NCI-H510A (cell line): Measurements from ENCODE around the gene PARD3.
A peak's percentile ranks its signal among the peaks of the same experiment; 100 is the strongest.
"Not testable (repeated sequence)": the region's sequence is repeated elsewhere in the genome, so short reads cannot be mapped to it uniquely, and the experiment has no call there.

ENCODE experiments used
- DNase-seq: peaks from one replicate; lab custom pipeline; 2025; lab: John Stamatoyannopoulos, UW

Gene PARD3

DNA sequence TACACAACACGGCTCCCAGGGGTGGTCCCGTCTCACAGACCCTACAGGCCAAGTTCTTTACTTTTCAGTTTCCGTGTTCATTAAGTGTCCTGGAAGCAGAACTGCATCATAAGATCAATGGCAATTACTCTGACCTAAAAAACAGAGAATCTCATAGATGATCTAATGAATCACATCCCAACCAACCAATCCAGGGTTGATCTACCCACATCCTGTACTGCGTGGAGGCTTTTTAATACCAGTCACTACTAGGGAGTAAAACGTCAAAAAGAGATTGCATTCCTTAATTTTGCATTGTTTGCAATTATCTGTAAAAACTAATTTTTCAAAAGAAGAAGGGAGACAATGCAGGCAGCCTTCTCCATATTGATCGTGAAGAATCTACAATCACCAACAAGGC, 72.6 kb downstream of the PARD3 start:
- no peak for DNase-seq

DNA sequence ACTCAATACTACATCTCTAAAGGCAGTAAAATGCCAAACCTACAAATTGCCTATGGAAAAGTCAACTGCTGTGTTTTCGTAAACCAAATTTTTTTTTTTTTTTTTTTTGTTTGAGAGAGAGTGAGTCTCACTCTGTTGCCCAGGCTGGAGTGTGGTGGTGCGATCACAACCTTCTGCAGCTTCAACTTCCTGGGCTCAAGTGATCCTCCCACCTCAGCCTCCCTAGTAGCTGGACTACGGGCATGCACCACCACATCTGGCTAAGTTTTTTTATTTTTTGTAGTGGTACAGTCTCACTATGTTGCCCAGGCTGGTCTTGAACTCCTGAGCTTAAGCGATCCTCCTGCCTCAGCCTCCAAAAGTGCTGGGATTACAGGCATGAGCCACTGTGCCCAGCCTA, 74.0 kb downstream of the PARD3 start:
- DNase-seq: not testable (repeated sequence)

DNA sequence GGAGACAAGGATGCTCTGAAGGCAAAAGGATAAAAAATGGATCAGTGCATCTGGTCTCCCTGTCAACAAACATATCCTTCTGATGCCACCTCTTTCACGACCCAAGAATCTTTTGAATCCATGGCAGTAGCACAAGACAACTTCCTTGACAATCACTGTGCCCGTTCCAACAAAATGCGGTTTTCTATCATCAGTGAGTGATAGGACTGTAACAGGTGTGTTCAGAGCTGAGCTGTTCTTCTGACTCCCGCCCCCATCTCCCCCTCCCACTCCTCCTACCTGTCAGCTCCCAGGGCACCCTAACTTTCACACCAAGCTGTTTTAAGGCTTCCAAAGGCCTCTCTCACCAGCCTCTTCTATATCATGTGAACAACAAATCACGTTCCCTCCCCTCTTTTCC, 74.8 kb downstream of the PARD3 start:
- no peak for DNase-seq

DNA sequence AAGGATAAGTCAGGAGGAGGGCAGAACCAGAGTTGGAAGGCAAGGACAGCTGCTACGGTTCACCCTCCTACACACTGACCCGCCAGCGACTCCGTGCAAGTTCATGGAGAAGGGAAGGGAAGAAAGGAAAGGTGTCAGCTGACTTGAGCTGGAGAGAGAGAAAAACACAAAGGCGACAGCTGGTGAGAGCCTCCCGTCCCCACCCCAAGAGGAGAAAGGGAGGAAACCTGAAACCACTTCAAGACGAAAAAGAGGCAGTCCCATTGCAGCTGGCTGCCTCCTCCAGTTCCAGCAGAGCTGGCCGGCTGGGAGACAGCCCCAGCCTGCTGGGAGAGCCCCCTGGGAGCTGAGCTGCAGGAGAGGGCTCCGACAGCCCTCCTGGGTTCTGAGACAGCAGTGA, 75.2 kb downstream of the PARD3 start:
- peak; percentile 74 for DNase-seq

DNA sequence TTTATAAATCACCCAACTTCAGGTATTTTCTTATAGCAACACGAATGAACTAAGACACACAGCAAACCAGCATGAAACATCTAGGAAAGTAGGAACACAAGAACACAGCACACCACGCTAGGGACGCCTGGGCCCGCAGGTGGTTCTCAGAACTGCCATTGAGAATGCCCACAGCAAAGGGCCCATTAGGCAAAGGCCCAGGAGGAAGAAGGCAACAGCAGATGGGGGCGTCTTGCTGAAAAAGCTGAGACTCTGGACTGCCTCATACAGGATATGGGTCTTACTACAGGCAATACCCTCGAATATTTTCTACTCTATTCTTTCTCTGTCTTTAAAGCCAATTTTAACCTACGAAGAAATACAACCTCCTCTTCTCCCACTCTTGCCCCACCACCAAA, 77.3 kb downstream of the PARD3 start:
- no peak for DNase-seq

DNA sequence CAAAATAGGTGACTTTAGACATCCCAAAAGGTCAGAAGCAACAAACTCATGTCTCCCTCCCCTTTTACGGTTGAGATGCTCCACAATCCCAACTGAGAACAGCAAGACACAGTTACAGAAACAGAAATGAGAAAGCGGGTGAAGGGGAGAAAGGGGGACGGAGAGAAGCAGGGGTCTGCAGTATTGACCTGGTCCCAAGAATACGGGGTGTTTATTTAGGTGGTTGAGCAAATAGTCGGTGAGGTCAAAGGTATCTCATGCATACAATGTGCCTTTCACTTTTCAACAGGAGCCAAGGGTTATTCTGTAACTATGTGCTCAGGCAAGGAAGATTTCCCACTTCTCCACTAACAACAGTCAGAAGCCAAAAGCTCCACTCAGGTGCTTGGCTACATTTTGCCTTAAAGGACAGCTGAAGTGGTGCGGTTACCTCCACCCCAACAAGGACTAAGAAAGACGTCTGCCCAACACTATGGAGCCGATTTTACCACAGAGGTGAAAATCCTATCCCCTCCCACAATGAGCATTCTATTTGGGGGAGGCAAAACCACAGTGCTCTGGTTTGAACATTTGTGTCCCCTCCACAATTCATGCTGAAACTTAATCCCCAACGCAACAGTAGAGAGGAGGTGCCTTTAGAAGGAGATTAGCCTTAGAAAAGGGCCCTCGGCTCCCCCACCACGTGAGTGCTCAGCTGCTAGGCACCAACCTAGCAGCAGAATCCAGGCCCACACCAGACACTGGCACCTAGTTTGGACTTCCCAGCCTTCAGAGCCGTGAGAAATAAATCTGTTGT, 77.9 kb downstream of the PARD3 start:
- DNase-seq: no peak

DNA sequence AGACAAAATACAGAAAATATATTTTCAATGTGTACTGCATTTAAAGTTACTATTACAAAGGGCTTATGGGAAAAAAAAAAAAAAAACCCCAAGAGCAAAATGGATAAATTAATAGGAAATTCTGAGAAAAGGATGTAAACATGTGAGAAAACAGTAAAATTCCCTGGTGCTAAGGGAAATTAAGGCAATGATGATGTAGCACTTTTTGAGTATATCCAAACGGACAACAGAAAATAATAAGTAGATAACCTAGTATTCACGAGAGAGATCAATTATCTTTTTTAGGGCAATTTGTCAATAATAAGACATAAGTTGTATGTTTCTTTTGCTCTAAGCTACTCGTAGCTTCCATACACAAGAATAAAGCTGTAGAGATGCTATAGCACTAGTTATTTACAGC, 80.2 kb downstream of the PARD3 start:
- DNase-seq: no peak

DNA sequence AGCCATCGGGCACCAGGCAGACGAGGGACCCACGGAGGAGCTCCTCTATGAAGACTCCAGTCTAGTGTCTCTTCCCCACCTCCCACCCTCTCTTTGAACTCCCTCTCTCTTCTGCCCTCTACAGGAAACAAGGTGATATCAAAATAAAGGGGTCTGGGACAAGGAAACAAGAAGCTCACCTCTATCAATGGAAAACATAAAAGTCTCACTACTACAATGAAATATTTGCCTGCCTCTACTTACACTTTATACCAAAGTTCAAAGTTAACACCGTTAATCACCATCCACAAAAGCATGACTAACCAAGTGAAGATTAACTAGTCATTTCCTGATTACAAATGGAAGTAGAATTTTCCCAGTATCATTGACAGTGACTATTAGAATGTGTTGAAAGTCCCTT, 82.2 kb downstream of the PARD3 start:
- no peak for DNase-seq

DNA sequence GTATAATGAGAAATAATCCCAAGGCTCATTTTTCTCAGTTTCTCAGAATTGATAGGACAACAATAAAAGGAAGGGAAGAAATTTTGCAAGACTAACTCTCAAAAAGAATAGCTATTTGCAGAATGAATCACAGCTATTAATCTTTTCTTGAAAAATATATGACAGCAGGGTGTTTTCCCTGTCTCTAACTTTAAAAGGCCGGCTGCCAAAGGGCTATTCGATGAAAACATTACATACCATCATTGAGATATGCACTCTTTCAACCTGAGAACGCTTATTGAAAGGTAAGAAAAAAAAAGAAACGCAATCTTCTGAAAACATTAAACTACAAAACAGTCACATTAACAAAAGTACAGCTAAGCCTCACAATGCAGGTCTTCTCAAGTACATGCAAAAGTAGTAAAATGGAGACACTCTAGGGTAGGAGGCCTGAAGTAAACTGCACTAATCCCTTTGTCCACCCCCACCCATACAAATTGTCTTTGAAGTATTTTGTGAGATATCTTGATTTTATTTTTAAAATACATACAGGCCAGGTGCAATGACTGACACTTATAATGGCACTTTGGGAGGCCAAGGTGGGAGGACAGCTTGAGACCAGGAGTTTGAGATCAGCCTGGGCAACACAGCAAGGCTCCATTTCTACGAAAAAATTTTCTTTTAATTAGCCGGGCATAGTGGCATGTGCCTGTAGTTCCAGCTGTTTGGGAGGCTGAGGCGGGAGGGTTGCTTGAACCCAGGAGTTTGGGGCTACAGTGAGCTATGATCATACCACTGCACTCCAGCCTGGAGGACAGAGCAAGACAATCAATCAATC, 83.0 kb downstream of the PARD3 start:
- DNase-seq: no peak

DNA sequence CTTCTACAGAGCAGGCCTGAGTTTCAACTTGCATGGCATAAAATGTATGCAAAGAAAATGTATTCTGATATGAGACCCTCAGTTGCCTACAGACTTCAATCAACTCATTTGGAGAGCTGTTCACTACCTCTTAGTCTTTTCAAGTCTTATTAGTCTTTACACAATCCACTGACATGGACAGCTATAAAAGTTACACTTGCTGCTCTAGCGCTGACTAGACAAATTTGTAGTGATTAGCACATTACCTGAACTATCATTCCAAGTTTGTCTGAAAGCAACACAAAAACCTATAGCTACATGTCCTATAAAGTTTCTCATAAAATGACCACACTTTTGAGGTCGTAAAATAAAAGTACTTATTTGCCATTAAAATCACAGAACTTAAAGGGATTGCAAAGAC, 83.9 kb downstream of the PARD3 start:
- no peak for DNase-seq

DNA sequence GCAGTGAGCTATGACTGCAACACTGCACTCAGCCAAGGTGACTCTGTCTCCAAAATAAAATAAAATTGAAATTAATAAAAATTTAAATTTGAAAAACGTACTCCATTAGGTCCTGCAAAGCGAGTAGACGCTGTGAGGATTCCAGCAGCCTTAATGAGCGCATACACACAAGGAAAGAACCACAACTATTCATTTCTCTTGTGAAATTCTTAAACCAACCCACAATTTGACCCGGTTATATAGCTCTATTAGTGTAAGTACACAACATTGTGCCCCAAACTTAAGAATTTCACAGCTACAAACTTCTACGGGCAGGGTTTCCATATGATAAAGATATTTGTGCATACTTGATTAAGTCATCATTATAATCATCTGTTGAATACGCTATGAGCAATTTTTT, 84.4 kb downstream of the PARD3 start:
- no peak for DNase-seq

DNA sequence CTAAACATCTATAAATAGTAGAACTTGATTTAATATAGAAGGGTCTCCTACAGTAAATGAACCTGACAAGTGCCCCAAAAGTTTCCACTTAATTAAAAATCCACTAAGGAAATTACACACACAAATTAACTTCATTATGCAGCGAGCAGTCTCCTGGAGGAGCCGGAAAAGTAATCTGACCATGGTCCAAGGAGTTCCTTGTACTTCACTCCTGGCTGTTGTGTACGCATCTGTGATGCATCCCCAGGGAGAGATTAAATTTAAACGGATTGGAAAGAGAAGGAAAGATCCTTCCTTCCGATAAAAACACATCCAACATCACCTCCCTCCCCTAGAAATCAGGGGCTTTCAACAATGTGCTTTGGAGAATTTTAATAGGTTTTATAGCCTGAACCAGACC, 85.5 kb downstream of the PARD3 start:
- DNase-seq: no peak

DNA sequence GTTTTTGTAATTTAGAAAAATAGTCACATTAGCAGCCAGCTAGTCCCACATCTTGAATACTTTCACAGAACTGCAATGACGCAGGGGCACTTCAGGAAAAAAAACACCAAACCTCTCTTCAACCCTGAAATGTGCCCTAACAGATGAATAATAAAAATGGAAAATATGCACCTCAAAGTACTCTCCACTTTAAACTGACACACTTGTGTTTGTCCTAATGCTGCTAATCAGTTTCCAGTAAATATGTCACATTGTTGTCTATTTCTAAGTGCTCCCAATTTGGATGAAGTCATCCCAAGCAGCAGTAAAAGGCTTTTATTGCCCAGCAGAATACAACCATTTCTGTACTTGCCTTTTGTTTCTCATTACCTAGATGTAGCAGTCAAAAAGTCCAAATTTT, 86.7 kb downstream of the PARD3 start:
- no peak for DNase-seq

DNA sequence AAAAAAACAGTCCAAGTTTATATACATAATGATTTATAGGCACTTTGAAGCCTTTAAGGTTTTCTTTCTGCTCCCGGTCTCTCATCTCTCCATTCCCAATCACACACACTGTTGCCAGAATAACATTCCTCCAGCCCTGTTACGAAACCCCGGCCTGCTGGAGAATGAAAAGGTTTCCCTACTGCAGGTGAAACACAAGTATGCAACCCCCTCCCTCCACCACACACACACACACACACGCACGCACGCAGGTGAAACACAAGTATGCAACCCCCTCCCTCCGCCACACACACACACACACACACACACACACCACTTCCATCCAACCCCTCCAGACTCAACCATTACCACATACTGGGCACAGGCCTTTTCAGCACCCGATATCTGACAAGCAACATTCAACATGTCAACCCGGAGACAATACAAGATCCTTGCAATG, 87.5 kb downstream of the PARD3 start:
- DNase-seq: no peak

DNA sequence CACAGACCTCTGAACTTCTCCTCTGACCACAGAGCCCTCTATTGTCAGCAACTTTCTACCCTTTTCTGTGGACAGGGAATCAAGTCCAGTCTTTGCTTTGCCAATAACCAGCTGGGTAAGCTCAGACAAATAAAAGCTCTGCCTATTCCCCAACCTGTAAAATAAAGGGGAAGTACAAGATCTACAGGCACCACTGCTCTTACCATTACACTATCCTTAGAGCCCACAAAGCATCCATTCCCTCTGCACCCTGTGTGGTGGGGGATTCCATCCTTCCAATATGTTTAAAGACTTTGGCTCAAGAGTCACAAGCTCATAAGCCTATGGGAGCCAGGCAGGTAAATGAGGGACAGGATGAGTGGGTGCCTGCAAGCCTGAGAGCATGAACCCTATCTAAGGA, 88.2 kb downstream of the PARD3 start:
- no peak for DNase-seq

DNA sequence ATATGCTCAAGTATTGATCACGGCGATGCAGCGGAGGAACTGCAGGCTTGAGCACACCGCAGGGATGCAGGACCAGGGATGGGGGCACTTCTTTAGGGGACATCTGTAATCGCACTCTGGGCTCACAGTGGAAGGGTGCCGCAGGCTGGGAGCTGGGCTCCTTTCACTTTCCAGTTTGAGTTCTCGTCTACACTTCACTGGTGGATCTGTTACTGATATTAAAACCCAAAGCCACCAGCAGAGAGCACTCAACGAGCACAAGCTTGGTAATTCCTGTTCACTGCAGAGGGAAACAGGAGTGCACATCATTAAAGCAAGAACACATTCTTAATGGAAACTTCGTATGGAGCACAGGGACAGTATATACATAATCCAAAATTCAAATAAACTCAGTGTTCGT, 91.3 kb downstream of the PARD3 start:
- DNase-seq: no peak

DNA sequence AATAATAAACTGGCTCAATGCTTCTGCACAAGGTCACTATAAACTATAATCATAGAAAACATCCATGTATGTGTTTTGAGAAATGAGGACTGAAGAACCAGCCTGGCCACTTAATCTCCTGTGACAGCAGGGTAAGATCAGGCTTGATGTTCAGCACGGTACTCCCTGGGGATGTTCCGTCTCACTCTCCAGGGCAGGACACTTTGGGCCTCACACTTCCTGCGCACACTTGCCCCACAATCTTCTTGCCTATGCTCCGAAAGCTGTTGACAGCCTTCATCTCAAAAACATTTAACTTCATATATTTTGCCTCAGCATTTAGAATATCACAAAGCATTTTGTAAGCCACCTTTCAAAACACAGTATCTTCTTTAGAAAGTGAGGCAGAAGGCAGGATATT, 92.7 kb downstream of the PARD3 start:
- no peak for DNase-seq

DNA sequence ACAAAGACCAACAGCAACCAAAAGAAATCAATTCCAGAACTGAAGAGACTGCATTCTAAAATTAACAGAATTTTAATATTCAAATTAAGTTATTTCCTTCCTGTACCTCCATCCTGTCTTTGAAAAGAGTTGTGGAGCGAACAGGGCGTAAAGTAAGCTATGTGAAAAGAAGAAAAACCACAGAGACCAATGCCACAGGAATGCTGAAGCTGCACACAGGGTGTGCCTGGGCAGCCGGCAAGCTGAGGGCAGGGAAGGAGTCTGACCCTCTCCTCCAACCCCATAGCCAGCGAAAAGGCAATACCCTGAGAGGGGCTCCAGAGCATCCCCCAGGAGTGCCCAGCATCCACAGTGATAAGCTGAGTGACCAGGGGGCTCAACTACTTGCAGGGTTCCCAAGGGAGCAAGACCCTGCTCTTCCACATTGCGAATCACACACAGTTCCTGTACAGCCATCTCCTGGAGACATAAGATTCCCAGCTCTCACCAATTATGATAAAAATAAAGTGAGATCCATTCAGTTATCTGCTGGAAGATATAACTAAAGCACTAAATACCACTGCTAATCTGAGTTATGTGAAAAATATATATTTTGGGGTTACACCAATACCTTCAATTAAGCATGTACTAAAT, 93.8 kb downstream of the PARD3 start:
- no peak for DNase-seq

DNA sequence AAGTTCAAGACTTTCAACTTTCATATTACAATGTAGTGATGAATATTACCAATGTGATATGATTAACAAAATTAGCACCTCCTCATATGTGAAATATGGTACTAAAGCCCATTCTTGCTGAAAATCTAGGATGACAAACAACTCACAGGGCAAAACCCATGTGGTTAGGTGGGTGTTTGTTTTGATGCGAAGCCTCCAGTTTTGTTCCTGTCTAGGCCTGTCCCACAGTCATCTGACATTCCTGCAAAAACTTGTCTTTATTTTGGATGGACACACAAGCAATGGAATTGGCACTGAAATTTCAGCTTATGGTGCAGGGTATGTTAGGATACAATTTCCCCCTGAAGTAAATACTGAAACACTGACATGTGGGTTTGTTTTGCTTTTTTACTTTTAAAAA, 95.3 kb downstream of the PARD3 start:
- DNase-seq: no peak

DNA sequence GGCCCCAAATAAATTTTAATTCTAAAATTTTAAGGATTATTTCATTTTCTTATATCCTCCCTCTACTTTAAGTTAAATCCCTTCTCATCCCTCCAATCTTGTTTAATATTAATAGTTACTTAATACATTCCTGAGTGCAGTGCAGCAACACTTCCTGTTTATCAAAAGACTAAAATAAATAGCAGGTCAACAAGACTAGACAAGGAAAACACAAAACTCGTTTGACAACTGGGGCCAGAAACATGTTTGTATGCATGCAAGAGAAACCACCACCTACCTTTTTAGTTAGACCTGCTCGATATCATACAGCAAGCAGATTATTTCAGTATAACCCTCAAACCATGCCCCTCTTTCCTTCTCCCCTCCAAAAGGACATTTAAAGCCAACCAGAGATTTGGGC, 95.8 kb downstream of the PARD3 start:
- no peak for DNase-seq

DNA sequence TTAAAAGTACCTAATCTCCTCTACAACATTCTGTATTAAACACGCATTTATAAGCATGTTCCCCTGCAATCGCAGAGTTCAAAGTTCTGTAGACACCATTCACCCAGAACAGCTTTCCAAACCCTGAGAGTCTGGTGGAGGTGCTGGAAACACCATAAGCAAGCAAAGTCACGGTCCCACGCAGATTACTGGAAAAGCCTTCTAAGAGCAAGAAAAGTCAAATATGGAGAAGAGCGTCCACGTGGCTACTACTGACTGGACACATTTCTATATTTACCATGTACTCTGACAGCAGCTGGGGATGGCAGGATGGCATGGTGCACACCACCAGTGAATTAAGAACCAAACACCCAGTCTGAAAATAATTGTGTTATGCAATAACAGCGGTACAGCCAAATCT, 97.7 kb downstream of the PARD3 start:
- DNase-seq: no peak

DNA sequence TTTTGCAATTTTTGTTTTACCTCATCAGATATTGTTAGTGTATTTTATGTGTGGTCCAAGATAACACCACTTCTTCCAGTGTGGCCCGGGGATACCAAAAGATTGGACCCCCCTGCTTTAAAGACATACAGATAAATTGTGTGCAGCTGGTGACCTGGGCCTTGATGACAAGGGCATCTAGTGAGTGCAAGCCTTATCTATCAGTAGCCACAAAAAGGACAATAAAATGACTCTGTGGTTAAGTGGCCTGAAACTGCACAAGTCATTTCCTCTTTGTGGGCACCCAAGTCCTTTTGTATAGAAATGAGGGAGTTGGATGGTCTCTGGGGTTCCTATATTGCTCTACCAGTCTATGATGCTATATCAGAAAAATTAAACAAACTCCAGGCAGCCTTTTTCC, 98.1 kb downstream of the PARD3 start:
- no peak for DNase-seq

DNA sequence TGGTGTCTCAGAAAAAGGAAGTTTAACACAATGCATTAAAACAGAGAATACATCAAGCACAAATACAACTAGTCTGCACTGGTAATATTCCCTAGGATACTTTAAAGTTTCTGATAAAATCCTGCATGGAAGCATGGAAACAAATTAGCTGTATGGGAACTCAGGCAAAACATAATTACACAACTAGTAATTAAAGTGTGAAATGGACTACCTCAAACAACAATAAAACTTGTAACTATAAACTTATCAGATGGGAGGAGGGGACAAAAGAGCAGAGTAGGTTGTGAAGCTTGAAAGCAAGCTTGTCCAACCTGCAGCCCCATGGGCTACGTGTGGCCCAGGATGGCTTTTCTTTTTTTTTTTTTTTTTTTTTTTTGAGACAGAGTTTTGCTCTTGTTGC, 98.9 kb downstream of the PARD3 start:
- DNase-seq: no peak
